Neuronal stem cell (in vitro differentiated cells): ENCODE measurements around the gene PNCK. TPM values are rescaled to one million over a fixed set of nuclear protein-coding genes. Genes with fewer than 3 reads are reported as not detected.

Experiments
- DNase-seq: peaks from one replicate; pipeline ENCODE4 v3.0.0-alpha.2; 2013; ENCODE audit warnings: low spot score
- H2AFZ ChIP-seq: one replicate; pipeline ENCODE4 v1.6.1; 2013; ENCODE audit warnings: mild to moderate bottlenecking, low read length, inconsistent platforms
- H2AK5ac ChIP-seq: 2 replicates; pipeline ENCODE4 v1.6.1; 2013; ENCODE audit warnings: low read depth, mild to moderate bottlenecking, inconsistent platforms, low read length, moderate library complexity, mixed read lengths
- H2BK120ac ChIP-seq: 2 replicates; pipeline ENCODE4 v1.6.1; 2013; ENCODE audit warnings: low read depth, mild to moderate bottlenecking, inconsistent platforms, low read length, moderate library complexity, mixed read lengths
- H2BK12ac ChIP-seq: one replicate; pipeline ENCODE4 v1.6.1; 2013; ENCODE audit warnings: low read length, inconsistent platforms
- H2BK15ac ChIP-seq: 2 replicates; pipeline ENCODE4 v1.6.1; 2013; ENCODE audit warnings: mild to moderate bottlenecking, low read length, inconsistent platforms, mixed read lengths
- H2BK5ac ChIP-seq: one replicate; pipeline ENCODE4 v1.6.1; 2013; ENCODE audit warnings: inconsistent platforms, mild to moderate bottlenecking, low read length, moderate library complexity
- H3K14ac ChIP-seq: one replicate; pipeline ENCODE4 v1.6.1; 2013; ENCODE audit warnings: low read length, inconsistent platforms
- H3K18ac ChIP-seq: 2 replicates; pipeline ENCODE4 v1.6.1; 2013; ENCODE audit warnings: low read length, inconsistent platforms
- H3K23ac ChIP-seq: 2 replicates; pipeline ENCODE4 v1.6.1; 2013; ENCODE audit warnings: low read depth, mild to moderate bottlenecking, mixed read lengths, low read length, inconsistent platforms; ENCODE audit not compliant: poor library complexity
- H3K27ac ChIP-seq: replicated peaks from 3 replicates; pipeline ENCODE4 v1.5.1; 2013; ENCODE audit warnings: low read length, inconsistent platforms
- H3K27me3 ChIP-seq, 3 experiments: 2 replicates each; pipeline ENCODE4 v1.6.1; 2013; ENCODE audit warnings: low read length in 3 of 3, mild to moderate bottlenecking in 2 of 3, inconsistent platforms in 1 of 3, low read depth in 1 of 3, mixed read lengths in 1 of 3, moderate library complexity in 1 of 3; ENCODE audit not compliant: control insufficient read depth in 3 of 3, insufficient read depth in 3 of 3
- H3K36me3 ChIP-seq, 2 donors: replicated peaks in 1 of 2; 2 replicates each; pipeline ENCODE4 v1.6.1; 2013; ENCODE audit warnings: low read length in 2 of 2; ENCODE audit not compliant: control insufficient read depth in 2 of 2, insufficient read depth in 2 of 2
- H3K4ac ChIP-seq: 2 replicates; pipeline ENCODE4 v1.6.1; 2013; ENCODE audit warnings: inconsistent platforms, mild to moderate bottlenecking, low read length, moderate library complexity
- H3K4me1 ChIP-seq, 2 donors: 1 replicate in 1 of 2; 2 replicates in 1 of 2; pipeline ENCODE4 v1.6.1; 2013; ENCODE audit warnings: low read length in 2 of 2, low read depth in 1 of 2; ENCODE audit not compliant: control insufficient read depth in 2 of 2, insufficient read depth in 1 of 2
- H3K4me2 ChIP-seq: one replicate; pipeline ENCODE4 v1.6.1; 2013; ENCODE audit warnings: mild to moderate bottlenecking, low read length, inconsistent platforms; ENCODE audit not compliant: insufficient read depth, poor library complexity, severe bottlenecking
- H3K4me3 ChIP-seq, 2 donors: 2 replicates each; pipeline ENCODE4 v1.5.1; 2013; ENCODE audit warnings: low read length in 2 of 2, mild to moderate bottlenecking in 2 of 2, inconsistent platforms in 1 of 2, moderate library complexity in 1 of 2
- H3K79me1 ChIP-seq: one replicate; pipeline ENCODE4 v1.6.1; 2013; ENCODE audit warnings: low read depth, mild to moderate bottlenecking, inconsistent platforms, low read length, moderate library complexity
- H3K9ac ChIP-seq: one replicate; pipeline ENCODE4 v1.6.1; 2013; ENCODE audit warnings: mild to moderate bottlenecking, low read depth, low read length, inconsistent platforms; ENCODE audit not compliant: poor library complexity
- H3K9me3 ChIP-seq, 2 donors: replicated peaks in 1 of 2; 2 replicates each; pipeline versions ENCODE3 to v1.6.1; 2013; ENCODE audit warnings: low read length in 2 of 2, mild to moderate bottlenecking in 2 of 2, inconsistent platforms in 1 of 2, low read depth in 1 of 2, mixed read lengths in 1 of 2, moderate library complexity in 1 of 2; ENCODE audit not compliant: control insufficient read depth in 2 of 2, insufficient read depth in 1 of 2
- H4K8ac ChIP-seq: one replicate; pipeline ENCODE4 v1.6.1; 2013; ENCODE audit warnings: low read depth, mild to moderate bottlenecking, inconsistent platforms, low read length, moderate library complexity
- H4K91ac ChIP-seq: one replicate; pipeline ENCODE4 v1.6.1; 2013; ENCODE audit warnings: low read length, low read depth, mild to moderate bottlenecking, inconsistent platforms; ENCODE audit not compliant: poor library complexity
- WGBS, 2 donors: extraction: QIAGEN DNeasy Blood & Tissue Kit; methylation state at CpG; one replicate each; pipeline ENCODE4 v1.1.7; 2013; ENCODE audit warnings: missing lambda C conversion rate in 2 of 2, mixed read lengths in 1 of 2; ENCODE audit not compliant: insufficient read length in 2 of 2, insufficient replicate concordance in 1 of 2; ENCODE audit errors: extremely low coverage in 2 of 2; 5-methylcytosine and 5-hydroxymethylcytosine counted together
- polyA plus RNA-seq, 2 experiments: library from polyadenylated mRNA; stranded (reverse); fragments of 200-250 nt; gene quantifications; one replicate each; pipeline ENCODE4 v1.2.3, GENCODE V29; 2013

Gene PNCK
- polyA plus RNA-seq (2013, experiment 1 of 2) = 20.3 TPM
- polyA plus RNA-seq (2013, experiment 2 of 2) = 20.9 TPM

DNA sequence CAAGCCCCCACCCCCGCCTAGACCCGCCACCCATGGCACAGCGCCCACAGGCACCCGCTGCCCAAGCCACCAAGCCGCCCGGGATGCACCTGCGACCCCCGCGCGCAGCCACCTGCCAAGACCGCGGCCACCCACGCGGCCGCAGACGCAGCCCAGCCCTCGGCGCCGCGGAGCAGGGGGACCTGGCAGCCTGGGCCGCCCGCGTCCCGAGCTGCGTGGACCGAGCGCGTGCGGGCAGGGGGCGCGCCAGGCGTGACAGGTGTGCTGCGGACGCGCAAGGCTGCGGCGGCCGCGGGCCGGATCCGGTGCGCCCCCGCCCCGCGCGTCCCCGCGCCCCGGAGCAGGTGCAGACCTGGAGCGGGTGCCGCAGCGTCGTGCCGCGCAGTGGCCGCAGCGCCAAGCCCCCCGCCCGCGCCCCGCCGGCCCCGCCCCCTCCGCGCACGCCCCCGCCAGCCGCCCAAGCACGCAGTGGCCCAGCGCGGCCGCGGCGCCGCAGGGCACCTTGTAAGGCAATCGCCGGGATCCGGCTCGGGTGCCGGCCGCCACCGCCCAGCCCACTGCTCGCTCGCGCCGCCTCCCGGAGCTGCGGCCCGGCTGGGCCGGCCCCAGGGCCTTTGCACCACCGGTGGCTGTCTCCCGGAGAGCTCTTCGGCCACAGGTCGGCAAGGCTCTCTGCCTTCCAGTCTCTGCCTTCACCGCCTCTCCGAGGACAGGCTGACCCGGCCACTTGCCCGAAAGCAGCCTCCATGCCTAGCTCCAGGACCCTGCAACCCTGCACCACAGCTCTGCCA is at the start of gene PNCK:
Gene PNCK, minus strand, starts transcription at position 386 of the 791 bp plus-strand sequence. CDS start 737 bp downstream, outside the sequence.
- H2BK120ac ChIP-seq = peak within 1 kb of the TSS; percentile 81
- no peak within 1 kb of the TSS for H4K91ac ChIP-seq
- peak within 1 kb of the TSS; percentile 53 for H3K4ac ChIP-seq
- H3K27ac ChIP-seq = peak within 1 kb of the TSS; percentile 59
- peak within 1 kb of the TSS in 1 of 2 donors; percentile 72 for H3K4me3 ChIP-seq
- H2BK5ac ChIP-seq = peak within 1 kb of the TSS; percentile 66
- H3K79me1 ChIP-seq = peaks cover 1% of the 10 kb centered on the region
- no peak within 1 kb of the TSS for H2AFZ ChIP-seq
- H3K4me2 ChIP-seq = peak within 1 kb of the TSS; percentile 66
- H3K36me3 ChIP-seq = no peaks in the 10 kb centered on the region
- H4K8ac ChIP-seq = peak within 1 kb of the TSS; percentile 72
- H3K9ac ChIP-seq = peak within 1 kb of the TSS; percentile 44
- H3K9me3 ChIP-seq = no peaks in the 10 kb centered on the region
- peak within 1 kb of the TSS; percentile 56 for H2AK5ac ChIP-seq
- H3K4me1 ChIP-seq = peaks cover 3 to 7% of the 10 kb centered on the region in 2 donors
- H2BK12ac ChIP-seq = peak within 1 kb of the TSS; percentile 58
- no CpG with 5 or more reads among the region's 98 CpGs for WGBS, 2 donors
- no peak within 1 kb of the TSS for H3K23ac ChIP-seq
- peak within 1 kb of the TSS; percentile 91 for H3K18ac ChIP-seq
- H3K14ac ChIP-seq = no peak within 1 kb of the TSS
- peaks cover 0 to 2% (median 0%) of the 10 kb centered on the region in 3 experiments for H3K27me3 ChIP-seq
- DNase-seq = no peak
- H2BK15ac ChIP-seq = peak within 1 kb of the TSS; percentile 67

GRCh38 chrX:153722704-153723350 is 49.2 kb upstream of the PNCK start:
- Histone ChIP-seq H3K4me1 (peaks cover 19 to 21% of the 10 kb centered on the region in 2 donors), H3K9ac (peak overlapping the region; percentile 91), H2BK12ac (no peak overlapping the region), H3K36me3 (peaks cover 11 to 44% of the 10 kb centered on the region in 2 donors), H2BK15ac (no peak overlapping the region), H4K8ac (no peak overlapping the region), H3K4me3 (peak overlapping the region; percentile 66 to 88), H3K27ac (no peak overlapping the region), H3K23ac (no peak overlapping the region), H3K14ac (no peak overlapping the region), H3K79me1 (peaks cover 5% of the 10 kb centered on the region), H3K27me3 (peaks cover 0 to 4% (median 0%) of the 10 kb centered on the region in 3 experiments), H2AFZ (no peak overlapping the region), H3K4me2 (peak overlapping the region; percentile 54), H2BK5ac (no peak overlapping the region), H2BK120ac (no peak overlapping the region), H4K91ac (no peak overlapping the region), H2AK5ac (no peak overlapping the region), H3K9me3 (no peaks in the 10 kb centered on the region), H3K18ac (no peak overlapping the region), H3K4ac (no peak overlapping the region)
- DNase-seq = no peak
- WGBS, 2 donors = no CpG with 5 or more reads among the region's 12 CpGs

DNA sequence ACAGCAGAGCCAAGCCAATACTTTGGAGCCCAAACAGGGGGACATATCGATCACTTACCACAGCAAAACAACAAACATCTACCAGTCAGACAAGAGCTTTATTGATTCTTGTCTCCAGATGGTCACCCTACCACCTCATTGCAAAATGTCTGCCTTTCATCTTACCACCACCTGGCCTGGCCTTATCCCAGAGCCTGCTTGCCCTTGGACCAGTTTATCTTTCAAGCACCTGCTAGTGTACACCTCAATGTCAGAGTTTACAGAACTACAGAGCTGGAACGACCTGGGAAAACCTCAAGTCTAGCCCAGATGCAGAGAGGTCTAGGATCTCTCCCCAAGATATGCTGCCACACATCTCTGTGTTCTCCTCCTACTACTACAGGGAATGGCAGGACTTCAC is 46.1 kb upstream of the PNCK start:
- Histone ChIP-seq H3K4me2 (no peak overlapping the region), H2BK12ac (no peak overlapping the region), H2AK5ac (no peak overlapping the region), H3K27ac (no peak overlapping the region), H3K23ac (no peak overlapping the region), H3K4ac (no peak overlapping the region), H2AFZ (no peak overlapping the region), H3K18ac (no peak overlapping the region), H3K4me3 (no peak overlapping the region), H3K9me3 (no peaks in the 10 kb centered on the region), H3K14ac (no peak overlapping the region), H4K8ac (no peak overlapping the region), H2BK120ac (no peak overlapping the region), H3K79me1 (peaks cover 5% of the 10 kb centered on the region), H3K9ac (no peak overlapping the region), H3K27me3 (peaks cover 0 to 4% (median 0%) of the 10 kb centered on the region in 3 experiments), H2BK15ac (no peak overlapping the region), H4K91ac (no peak overlapping the region), H2BK5ac (no peak overlapping the region), H3K4me1 (peaks cover 6 to 9% of the 10 kb centered on the region in 2 donors), H3K36me3 (peaks cover 19 to 70% of the 10 kb centered on the region in 2 donors)
- DNase-seq = no peak
- WGBS, 2 donors = no CpG with 5 or more reads among the region's 2 CpGs

DNA sequence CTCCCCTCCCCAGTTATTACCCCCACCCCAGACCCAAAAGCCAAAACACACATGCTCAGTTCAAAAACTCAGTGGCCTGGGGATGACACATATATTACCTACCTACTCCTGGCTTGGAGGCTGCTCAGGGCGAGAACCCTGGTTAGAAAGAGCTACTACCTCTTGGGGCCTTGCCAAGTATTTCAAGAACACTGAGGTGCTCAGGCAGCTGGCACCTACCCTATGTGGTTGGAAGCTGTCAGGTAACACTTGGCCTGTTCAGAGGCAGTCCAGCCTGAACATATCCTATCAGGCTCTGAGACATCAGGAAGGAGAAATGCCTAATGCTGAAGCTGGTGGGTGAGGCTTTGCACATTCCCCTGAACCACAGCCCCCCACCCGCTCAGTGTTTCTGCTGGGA is 45.6 kb upstream of the PNCK start:
- Histone ChIP-seq H3K9me3 (no peaks in the 10 kb centered on the region), H2BK15ac (no peak overlapping the region), H2BK5ac (no peak overlapping the region), H3K36me3 (peaks cover 23 to 75% of the 10 kb centered on the region in 2 donors), H3K18ac (no peak overlapping the region), H2AK5ac (no peak overlapping the region), H2AFZ (no peak overlapping the region), H2BK12ac (no peak overlapping the region), H3K4me3 (no peak overlapping the region), H3K4ac (no peak overlapping the region), H2BK120ac (no peak overlapping the region), H3K4me1 (peaks cover 6 to 9% of the 10 kb centered on the region in 2 donors), H3K23ac (no peak overlapping the region), H3K27ac (no peak overlapping the region), H3K27me3 (peaks cover 0 to 4% (median 0%) of the 10 kb centered on the region in 3 experiments), H4K91ac (no peak overlapping the region), H3K9ac (no peak overlapping the region), H3K4me2 (no peak overlapping the region), H4K8ac (no peak overlapping the region), H3K79me1 (peaks cover 5% of the 10 kb centered on the region), H3K14ac (no peak overlapping the region)
- WGBS, 2 donors = no CpG with 5 or more reads among the region's 2 CpGs
- no peak for DNase-seq
